NCI-H146 treated with DMSO at 0.1 percent for 48 hours (cell line): ENCODE measurements around the gene MEGF11.

Experiments used
- DNase-seq: peaks from one replicate; lab custom pipeline; 2025; ENCODE audit not compliant: unreplicated experiment; lab: John Stamatoyannopoulos, UW

MEGF11 gene

DNA sequence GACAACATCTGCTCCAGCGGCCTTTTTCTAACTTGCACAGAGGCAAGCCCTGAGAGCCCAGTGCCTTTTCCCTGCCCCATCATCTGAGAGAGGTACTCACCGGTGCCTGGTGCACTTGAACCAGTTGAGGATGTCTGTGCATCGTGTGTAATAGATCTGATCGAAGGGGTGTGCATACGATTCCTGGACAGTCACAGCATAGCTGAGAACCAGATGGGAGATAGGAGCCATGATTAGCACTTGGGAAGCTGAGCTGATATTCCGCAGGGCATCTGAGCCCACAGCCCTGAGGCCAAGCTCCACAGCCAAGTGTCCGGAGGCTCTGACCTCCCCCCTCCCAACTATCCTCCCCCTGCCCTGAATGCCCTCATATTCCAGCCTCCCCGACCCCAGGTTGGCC is 129.8 kb downstream of the MEGF11 start:
- DNase-seq: no peak

DNA sequence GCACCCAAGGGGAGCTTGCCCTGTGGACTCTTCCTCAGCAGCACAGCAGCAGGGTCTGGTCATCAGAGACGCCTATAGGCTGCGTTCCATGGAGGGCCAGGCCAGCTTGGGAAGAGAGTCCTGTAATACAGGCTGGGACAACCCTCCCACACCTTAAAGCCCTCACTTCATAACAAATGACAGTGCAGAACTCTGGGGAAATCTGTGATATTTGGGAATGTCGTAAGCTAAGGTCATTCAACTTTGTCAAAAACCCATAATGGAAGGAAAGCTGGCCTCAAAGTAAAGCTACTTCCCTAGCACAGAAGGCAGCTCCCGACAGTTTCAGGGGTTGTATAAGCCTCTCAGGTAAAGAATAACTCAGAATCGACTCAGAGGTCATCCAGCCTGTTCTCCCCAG is 133.1 kb downstream of the MEGF11 start:
- no peak for DNase-seq

DNA sequence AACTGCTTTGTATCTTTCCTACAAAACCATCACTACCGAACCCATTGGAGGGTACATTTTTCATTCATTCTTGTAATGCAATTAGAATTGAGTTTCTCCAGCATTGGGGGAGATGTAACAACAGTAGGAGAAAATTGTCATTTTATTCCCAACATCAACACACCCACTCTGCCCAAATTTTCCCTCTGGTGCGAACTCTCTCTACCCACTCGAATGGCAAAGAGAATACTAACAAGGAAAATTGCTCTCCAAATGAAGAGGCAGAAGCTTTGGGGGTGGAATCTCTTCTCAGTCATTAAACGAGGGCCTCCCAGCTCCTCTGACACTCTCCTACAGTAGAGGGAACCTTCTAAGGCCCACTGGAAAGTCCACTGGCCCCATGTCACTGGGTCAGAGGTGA is 135.7 kb downstream of the MEGF11 start:
- no peak for DNase-seq

DNA sequence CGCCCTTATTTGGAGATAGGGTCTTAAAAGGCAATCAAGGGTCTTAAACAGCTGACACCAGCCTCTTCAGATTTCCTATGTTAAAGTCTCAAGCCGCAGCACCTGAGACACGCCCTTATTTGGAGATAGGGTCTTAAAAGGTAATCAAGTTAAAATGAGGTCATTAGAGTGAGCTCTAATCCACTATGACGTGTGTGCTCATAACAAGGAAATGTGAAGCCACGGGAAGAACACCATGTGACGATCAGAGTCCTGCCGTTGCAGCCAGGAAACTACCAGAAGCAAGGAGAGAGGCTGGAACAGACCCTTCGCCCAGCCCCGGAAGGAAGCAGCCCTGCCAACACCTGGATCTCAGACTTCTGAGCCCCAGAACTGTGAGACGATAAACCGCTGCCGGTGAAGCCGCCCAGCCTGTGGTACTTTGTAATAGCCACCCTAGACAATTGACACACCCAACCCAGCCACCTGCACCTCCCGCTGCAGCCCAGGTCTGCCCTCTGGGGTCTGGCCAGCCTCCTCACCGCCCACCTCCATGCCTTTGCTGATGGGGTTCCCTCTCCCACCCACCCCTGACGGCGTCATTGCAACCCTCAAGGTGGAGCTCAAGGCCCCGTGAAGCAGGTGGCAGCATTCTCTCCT is 137.9 kb downstream of the MEGF11 start:
- no peak for DNase-seq

DNA sequence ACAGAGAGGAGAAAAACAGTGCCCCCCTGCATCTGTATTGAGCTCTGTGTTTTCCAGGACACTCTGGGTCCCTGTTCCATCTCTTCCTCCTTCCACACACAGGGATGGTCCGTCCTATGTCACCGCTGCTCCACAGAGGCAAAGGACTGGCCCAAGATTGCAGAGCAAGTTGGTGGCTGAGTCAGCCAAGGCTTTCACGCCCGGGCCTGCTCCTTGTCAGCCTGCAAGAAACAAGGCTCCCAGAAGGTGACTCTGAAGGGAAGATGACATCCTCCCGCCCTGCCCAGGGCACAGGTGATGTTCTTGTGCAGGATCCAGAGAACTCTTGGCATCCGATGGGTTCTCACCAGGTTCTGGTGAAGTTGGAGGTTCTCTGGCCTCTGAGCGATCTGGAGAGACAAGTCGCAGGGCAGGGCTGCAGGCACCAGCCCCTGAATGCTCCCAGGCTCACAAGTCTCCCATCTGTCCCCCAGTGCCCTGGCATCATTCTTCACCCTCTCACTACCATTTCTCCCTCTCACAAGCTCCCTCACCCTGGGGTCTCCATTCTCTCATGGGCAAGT is 138.6 kb downstream of the MEGF11 start:
- no peak for DNase-seq

DNA sequence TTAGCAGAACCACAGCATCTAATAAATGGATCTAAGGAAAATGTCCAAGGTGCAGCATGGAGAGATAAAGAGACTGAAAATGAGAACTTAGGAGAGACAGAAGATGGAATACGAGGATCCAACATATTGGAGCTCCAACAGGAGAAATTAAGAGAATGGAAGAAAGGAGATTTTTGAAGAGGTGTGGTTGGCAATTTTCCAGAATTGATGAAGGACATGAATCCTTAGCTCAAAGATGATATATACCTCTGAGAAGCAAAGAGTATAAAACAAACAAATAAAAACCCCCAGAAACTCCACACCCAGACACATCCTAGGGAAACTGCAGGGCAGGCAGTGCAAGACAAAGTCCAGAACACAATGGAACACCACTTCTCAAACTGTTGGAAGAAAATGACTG is 141.2 kb downstream of the MEGF11 start:
- DNase-seq: no peak

DNA sequence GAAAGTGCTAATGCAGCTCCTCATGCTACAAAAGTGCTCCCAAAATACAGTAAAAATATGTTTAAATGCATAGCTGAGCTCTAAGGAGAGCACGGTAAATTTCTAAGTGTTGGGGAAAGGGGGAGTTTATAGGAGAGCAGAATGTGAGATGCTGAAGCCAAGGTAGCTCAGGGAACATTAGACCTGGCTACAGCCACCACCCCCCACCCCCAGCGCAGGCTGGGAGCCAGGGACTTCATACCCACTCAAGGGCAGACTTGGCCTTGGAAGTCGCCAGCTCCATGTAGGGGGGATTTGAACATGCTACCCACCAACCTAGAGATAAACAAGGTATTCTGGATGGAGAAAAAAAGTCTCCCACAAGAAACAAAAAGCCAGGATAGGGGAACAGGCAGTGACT is 142.2 kb downstream of the MEGF11 start:
- DNase-seq: no peak

DNA sequence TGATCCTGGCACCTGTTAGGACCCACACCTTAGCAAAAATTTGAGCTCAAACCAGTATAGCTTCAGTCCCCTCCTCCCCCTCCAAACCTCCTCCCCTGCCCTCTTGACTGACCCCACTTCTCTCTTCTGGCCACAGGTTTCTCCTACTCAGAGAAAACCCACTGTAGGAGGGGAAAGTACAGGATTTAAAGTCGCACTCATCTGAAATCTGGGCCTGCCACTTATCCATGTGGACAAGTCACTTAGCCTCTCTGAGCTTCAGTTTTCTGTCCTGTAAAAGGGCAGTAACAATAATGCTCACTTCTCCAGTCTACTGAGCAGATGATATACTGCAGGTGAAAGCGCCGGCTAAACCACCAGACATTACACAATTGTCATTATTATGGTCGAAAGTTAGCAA is 142.7 kb downstream of the MEGF11 start:
- no peak for DNase-seq

DNA sequence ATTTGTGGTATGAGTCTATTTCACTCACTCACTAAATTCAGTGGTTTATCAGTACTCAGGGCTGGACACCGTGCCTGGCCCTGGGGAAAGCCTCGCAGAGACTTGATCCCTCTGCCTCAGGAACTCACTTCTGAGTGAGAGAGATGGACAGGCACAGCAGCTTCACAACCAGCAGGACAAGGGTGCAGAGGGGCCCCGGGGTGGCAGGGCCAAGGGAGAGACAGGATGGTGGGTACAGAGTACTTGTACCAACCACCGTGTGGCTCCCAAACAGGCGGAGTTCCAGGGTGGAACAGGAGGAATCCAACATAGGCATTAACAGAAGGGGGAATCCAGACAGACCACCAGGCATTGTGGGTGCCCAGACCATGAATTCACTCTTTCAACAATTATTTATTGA is 143.7 kb downstream of the MEGF11 start:
- DNase-seq: no peak

DNA sequence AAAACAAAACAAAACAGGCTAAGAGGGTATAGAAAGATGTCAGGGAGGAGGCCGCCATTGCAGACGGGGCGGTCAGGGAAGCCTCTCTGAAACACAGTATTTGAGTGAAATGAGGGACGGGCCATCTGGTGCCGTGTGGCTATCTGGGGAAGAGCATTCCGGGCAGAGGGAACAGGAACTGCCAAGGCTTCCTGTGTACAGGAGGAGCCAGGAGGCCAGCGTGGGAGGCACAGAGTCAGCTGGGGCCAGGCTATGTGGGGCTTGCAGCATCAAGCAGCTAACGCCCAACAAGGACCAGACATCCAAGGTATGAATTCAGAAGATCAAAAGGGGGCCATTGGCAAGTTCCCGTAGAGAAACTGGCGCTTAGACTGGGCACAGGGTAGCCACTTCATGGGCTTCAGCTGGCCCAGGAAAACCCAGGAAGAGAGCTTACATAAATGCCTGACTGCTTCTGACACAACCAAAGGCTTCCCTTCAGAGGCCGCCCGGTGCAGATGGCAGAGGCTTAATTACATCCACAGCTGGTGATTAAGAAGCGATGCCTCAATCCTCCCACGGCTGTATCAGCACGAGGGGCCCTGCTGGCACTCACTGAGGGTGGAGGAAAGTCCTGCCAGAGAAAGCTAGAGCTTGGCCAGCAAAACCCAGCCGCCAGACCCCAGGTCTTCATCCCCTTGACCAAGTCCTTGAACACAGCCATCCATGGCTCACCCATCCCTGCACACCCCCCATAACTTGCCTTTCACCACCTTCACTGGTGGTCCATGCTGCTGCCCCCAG is 144.9 kb downstream of the MEGF11 start:
- no peak for DNase-seq

DNA sequence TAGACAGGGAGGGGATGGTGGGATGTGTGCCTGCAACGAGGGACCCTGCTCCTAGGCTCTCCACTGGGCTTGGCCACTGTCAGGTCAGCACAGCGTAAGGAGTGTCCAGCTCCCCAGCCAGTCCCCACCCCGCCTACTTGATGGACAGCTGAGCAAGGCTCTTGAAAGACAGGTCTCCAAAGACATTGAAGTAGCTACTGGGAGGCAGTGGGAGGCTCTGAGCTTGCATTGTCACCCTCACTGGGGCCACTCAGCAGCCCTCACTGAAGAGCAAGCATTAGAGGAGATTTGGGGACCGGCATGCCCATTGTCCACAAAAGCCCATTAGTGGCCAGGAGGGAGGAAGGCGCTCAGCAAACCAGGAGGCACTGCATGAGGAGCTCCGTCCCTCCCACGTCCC is 146.5 kb downstream of the MEGF11 start:
- no peak for DNase-seq

DNA sequence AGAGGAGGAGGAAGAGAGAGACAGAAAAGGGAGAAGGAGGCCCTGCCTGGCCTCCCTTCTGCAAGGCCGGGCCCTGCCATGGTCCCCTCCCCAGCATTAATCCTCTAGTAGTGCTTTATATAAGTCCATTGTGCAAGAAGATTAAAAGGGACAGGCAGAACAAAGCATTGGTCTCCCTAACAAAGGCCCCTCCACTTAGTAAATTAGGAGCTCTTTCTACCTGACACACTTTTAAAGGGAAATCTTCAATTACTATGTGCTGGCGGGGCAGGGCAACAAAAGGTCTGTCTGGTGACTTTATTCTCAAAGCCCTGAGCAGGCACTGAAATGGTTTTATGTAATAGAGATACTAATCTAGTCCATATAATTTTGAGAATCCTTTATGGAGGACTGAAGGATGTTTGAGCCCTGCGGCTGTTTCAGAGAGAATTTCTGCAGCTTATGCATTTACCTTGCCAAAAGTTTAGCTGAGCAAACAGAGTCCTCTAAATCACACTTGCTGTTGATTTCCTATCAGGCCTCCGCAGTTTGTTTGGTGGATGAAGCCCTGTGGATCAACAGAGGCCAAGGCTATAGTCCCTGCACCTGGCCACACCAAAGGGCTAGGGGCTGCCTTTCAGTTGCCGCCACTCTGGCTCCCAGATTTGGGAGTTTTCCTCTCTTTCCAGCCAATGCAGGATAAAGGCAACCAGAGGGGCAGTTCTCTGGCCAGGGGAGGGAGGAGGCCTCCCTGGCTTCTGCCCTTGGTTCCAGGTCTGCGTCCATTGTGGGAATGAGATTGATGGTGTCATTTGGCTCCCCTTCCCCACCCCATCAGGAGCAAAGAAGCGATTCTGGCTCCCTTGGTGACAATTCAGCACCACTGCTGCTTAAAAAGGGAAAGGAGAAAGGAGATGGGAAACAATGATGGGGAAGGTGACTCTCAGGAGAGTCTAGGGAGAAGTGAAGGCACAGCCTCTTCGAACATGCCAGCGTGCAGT is 148.0 kb downstream of the MEGF11 start:
- no peak for DNase-seq

DNA sequence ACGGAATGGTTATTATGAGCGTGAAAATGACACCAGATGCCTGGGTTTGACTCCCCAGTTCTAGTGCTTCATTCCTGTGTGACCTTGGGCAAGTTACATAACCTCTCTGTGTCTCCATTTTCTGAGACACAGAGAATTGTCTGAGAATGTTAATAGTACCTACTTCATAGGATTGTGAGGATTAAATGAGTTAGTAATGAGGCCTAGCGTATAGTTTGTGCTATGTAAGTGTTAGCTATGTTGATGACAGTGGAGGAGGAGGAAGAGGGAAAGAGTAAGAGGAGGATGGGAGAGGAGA is 150.3 kb downstream of the MEGF11 start:
- no peak for DNase-seq

DNA sequence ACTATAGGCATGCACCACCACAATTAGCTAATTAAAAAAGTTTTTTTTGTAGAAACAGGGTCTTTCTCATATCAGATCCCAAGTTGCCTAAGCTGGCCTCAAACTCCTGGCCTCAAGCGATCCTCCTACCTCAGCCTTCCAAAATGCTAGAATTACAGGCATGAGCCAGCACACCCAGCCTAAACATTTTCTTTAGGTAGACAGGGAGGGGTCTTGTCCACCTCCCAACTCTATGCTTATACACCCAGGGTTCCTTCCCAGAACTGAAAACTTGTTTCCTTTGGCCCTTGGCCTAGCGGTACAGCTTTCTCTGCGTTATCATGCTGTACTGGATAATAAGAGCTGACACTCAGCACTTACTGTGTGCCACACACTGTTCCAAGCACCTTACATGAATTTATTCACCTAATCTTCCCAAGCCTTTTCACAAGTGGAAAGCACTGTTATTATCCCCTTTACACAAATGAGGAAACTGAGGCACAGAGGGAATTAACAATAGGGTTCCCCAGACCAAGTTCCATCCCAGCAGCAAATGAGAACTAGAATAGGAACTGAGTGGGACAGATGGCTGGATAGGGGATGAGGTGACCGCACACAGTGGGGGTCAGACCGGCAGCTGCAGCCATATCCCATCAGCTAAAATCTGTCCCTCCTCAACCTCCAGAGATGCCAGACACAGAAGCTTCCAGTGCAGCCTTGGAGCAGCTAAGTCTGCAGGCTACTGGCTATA is 150.8 kb downstream of the MEGF11 start:
- no peak for DNase-seq

DNA sequence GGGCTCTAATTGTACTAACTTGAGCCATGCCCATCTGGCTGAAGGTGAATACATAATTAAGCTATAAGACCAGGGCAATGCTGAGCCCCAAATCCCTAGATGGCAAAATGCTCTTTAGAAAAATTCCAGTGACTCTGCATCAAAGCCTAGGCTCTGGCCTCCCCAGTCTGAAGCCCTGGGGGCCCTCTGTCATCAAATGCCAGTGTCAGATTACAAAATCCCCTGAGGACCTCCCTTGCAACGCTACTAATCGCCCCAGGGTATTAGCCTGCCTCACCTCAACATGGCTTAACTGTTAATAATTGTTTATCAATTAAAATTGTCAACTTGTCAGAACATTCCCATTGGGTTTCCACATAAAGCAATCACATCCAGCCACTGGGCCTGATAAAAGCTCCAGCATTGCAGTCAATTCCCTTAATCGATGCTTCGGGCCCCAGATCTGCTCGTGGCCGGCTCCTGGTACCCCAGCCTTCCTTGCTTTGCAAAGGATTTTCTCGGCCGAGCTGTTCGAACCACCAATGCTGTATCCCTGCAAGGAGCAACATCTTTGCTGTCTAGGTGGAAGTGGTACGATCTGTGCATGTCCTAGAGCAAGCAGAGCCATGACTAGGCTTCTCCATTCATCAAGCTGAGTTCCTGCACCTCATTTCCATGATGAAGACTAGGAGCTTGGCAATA is 151.7 kb downstream of the MEGF11 start:
- peak; percentile 50 for DNase-seq

DNA sequence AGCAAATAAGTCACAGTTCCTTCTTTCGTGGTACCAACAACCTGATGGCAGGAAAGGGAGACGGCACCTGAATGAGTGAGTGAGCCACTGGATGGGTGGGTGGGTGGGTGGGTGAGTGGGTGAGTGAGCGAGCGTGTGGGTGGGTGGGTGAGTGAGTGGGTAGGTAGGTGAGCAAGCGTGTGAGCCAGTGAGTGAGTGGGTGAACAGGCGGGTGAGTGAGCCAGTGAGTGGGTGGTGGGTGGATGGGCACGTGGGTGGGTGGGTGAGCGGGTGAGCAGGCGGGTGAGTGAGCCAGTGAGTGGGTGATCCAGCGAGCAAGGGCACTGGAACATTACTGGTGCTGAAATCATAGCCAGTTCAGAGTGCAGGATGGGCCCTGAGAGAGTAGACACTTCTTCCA is 152.8 kb downstream of the MEGF11 start:
- no peak for DNase-seq

DNA sequence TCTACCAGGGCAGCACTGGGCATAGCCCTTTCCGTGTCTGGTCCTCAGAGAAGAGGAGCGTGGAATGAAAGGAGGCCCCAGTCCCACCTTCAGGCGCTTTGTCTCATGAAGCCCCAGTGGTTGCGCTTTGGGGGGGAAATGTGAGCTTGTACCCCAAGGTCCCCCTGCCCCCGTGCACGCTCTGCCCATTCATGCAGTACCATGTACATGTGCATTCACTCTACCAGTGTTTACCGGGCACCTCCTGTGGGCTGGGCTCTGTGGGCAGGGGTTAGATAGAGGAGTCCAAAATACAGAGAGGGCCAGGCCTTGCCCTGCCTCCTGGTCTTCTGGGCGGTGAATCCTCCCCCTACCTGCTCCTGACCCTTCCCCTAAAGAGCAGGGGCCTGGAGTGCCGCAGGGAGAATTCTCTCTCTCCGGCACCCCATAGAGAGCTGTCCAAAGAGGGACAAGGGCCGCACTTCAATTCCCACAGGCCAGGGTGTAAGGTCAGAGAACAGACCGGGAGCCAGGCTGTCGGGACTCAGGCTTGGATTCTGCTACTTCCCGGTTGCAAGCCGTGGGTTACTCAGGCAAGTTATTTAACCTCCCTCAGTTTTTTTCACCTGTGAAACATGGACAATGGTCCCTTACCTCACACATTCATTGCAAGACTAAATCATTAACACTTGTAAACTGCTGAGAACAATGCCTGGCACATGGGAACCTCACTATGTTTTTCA is 153.4 kb downstream of the MEGF11 start:
- no peak for DNase-seq

DNA sequence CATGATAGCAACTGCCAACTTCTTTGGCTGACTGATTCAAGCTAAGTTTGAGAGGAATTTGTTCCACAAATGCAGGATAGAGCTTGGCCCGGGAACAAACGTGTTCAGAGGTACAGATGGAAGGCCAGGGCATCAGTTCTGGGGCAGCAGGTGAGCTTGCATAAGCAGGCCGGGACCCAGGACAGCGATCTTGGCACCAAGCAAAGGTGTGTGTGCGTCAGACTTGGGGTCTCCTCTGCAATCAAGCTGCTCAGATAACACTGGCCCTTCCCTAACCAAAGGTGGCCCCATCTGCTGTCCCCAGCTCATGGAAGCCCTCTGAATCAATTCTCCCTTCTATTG is 155.6 kb downstream of the MEGF11 start:
- DNase-seq: no peak

DNA sequence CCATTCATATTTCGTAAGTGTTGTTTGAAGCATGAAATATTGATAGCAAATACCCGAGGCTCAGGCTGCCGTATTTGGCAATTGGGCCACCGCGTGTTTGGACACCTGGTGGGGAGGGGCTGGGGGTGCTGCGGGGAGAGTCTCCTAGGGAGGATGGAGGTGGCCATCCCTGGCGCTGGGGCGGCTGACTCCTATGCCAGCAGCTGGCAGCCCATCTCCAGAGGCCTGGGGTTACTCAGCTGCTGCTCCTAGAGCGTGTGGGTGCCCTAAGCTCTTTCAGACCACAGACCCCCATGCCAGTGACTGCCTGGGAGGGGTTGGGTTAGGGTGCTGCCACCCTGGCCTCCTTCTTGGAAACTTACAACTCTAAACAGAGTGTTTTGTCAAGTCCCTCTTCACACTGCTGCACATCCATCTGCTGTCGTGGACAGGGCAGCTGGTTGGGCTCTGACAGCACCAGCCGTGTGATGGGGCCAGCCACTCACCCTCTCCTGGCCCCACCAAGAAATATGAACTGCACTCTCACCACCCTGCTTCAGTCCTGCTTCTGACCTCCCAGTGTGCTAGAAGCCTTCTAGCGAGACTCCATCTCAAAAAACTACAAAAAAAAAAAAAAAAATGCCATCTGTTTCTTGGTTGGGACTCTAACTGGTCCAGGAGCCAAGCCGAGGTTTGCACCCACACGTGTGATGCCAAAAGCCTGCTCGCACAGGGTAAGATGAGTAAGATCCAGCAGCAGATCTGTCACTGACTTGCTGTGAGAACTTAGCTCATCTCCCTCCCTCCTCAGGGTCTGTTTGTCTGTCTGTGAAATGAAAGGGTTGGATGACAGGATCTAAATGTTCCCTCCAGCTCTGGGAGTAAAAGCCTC is 156.2 kb downstream of the MEGF11 start:
- DNase-seq: no peak
